AG09319 (cell line): ENCODE measurements around the gene PA2G4.

Source experiments
- DNase-seq: peaks from one replicate; pipeline ENCODE4 v3.0.0-alpha.2; 2010; ENCODE audit warnings: low read depth; ENCODE audit errors: extremely low read depth
- CTCF ChIP-seq: IDR thresholded peaks from 2 replicates; pipeline ENCODE4 v1.5.1; 2011; ENCODE audit warnings: low read depth, mild to moderate bottlenecking, inconsistent platforms, low read length, moderate library complexity

PA2G4 gene

GRCh38 chr12:56101045-56101444 lies 3.3 kb upstream of the PA2G4 start:
- no peak for TF ChIP-seq CTCF
- DNase-seq = no peak

GRCh38 chr12:56102683-56103065 lies 1.7 kb upstream of the PA2G4 start:
- no peak for DNase-seq
- no peak for TF ChIP-seq CTCF

GRCh38 chr12:56103066-56103711 lies 1.2 kb upstream of the PA2G4 start:
- no peak for TF ChIP-seq CTCF
- DNase-seq = no peak

GRCh38 chr12:56103823-56104108 lies 593 bp upstream of the PA2G4 start:
- DNase-seq = no peak
- TF ChIP-seq CTCF = no peak

GRCh38 chr12:56104815-56105608 lies 653 bp downstream of the PA2G4 start:
- DNase-seq = no peak
- no peak for TF ChIP-seq CTCF

GRCh38 chr12:56105609-56105902 lies 1.2 kb downstream of the PA2G4 start:
- TF ChIP-seq CTCF = no peak
- DNase-seq = no peak

- TF ChIP-seq CTCF = no peak
- no peak for DNase-seq
Measured at GRCh38 chr12:56107242-56107641, 2.9 kb downstream of the PA2G4 start.
